ENCODE results near the gene SNX19. TPM values are rescaled to one million over a fixed set of nuclear protein-coding genes. Genes with fewer than 3 reads are reported as not detected.

SNX19 gene
- total RNA-seq, 1 experiment from 2014 or later, result 34.4 TPM

DNA sequence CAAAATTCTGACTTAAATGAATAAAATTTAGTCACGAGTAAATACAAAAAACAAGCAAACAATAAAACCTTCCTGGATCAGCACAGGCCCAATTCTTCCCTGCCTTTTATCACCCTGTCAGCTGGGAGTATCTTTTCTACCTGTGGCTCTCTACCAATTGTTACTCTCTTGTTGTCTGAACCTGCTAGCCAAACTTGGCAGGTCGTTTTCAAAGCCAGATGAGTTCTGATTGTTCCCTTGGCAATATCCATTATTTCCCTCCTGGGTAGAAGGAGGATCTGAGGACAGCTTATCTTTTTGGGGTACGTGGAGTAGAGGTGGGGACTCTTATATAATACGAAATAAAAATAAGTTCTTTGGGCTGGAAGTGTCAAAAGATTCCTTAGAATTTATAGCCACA is 40.2 kb downstream of the SNX19 start:
- H2BK120ac ChIP-seq (ENCODE audit: low read depth, low read length, poor library complexity, severe bottlenecking), result no peak overlapping the region
- WGBS (ENCODE audit: extremely low coverage, insufficient read length, low lambda C conversion rate), result no CpG with 5 or more reads among the region's 4 CpGs
- H3K79me2 ChIP-seq (ENCODE audit: insufficient read depth, low read length), result no peaks in the 10 kb centered on the region
- Mint-ChIP-seq H3K4me3 (no peak overlapping the region), H3K27me3 (ENCODE audit: low read depth) (no peaks in the 10 kb centered on the region), H3K9me3 (no peaks in the 10 kb centered on the region), H3K36me3 (ENCODE audit: insufficient read depth in 1 of 3, low read depth in 3 of 3) (peaks cover 9 to 65% (median 28%) of the 10 kb centered on the region in 3 experiments; a peak in 6 of 7 replicates), H3K27ac (no peak overlapping the region), H3K4me1 (no peaks in the 10 kb centered on the region)
- H3T11ph ChIP-seq (ENCODE audit: low read length), result no peak overlapping the region
- no peaks in the 10 kb centered on the region for H4K20me1 ChIP-seq (ENCODE audit: control insufficient read depth, insufficient read depth, insufficient read length)
- DNase-seq, result no peak
- H3K56ac ChIP-seq (ENCODE audit: insufficient read length, low read depth, low read length), result no peak overlapping the region
- H3K23ac ChIP-seq (ENCODE audit: insufficient read length, low read depth, low read length), result no peak overlapping the region
- H3K14ac ChIP-seq (ENCODE audit: insufficient read depth, low read length), result no peak overlapping the region
- H4K8ac ChIP-seq (replicated peaks; ENCODE audit: insufficient read length, low read depth, low read length), result no peak overlapping the region
- no peak overlapping the region for H4K5ac ChIP-seq (ENCODE audit: insufficient read length, low read depth, low read length)
- no peaks in the 10 kb centered on the region for H3K27me3 ChIP-seq (ENCODE audit: insufficient read depth, low read length)
- no peak overlapping the region for H2AFZ ChIP-seq (ENCODE audit: low read length)
- H3K4me1 ChIP-seq (ENCODE audit: insufficient read depth, low read length), result no peaks in the 10 kb centered on the region
- no peak overlapping the region for H3K27ac ChIP-seq (ENCODE audit: insufficient read length, low read depth, low read length)
- H4K91ac ChIP-seq (ENCODE audit: insufficient read length, low read depth, low read length), result no peak overlapping the region
- TF ChIP-seq, protein P1, sequence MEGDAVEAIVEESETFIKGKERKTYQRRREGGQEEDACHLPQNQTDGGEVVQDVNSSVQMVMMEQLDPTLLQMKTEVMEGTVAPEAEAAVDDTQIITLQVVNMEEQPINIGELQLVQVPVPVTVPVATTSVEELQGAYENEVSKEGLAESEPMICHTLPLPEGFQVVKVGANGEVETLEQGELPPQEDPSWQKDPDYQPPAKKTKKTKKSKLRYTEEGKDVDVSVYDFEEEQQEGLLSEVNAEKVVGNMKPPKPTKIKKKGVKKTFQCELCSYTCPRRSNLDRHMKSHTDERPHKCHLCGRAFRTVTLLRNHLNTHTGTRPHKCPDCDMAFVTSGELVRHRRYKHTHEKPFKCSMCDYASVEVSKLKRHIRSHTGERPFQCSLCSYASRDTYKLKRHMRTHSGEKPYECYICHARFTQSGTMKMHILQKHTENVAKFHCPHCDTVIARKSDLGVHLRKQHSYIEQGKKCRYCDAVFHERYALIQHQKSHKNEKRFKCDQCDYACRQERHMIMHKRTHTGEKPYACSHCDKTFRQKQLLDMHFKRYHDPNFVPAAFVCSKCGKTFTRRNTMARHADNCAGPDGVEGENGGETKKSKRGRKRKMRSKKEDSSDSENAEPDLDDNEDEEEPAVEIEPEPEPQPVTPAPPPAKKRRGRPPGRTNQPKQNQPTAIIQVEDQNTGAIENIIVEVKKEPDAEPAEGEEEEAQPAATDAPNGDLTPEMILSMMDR (conservative IDR thresholded peaks at IDR 0.05), result no peak
- no peaks in the 10 kb centered on the region for H3K79me1 ChIP-seq (ENCODE audit: insufficient read depth, low read depth, low read length, poor library complexity, severe bottlenecking)
- H3K18ac ChIP-seq (ENCODE audit: insufficient read length, low read depth, low read length), result no peak overlapping the region
- H2BK15ac ChIP-seq (ENCODE audit: low read depth, low read length), result no peak overlapping the region
- no peak overlapping the region for H2BK12ac ChIP-seq (ENCODE audit: insufficient read length, low read depth, low read length)
- H2AK5ac ChIP-seq (ENCODE audit: insufficient read length, low read length), result no peak overlapping the region
- no peak overlapping the region for H3K4me2 ChIP-seq (ENCODE audit: insufficient read depth, insufficient read length, low read length)
- no peaks in the 10 kb centered on the region for H3K9me3 ChIP-seq (ENCODE audit: control insufficient read depth, low read depth, low read length)
- H3K9ac ChIP-seq (ENCODE audit: extremely low read depth, insufficient read length, low read length), result no peak overlapping the region
- peaks cover 3% of the 10 kb centered on the region for H3K23me2 ChIP-seq (ENCODE audit: insufficient read length, low read depth, low read length, poor library complexity, severe bottlenecking)
- H2BK20ac ChIP-seq (ENCODE audit: low read depth, low read length, poor library complexity, severe bottlenecking), result no peak overlapping the region
- H2BK5ac ChIP-seq (ENCODE audit: insufficient read length, low read length), result no peak overlapping the region
- no peak overlapping the region for H3K4ac ChIP-seq (ENCODE audit: low read depth, low read length)

Measured in H9 (cell line).